Measurements from ENCODE around the gene BTBD6. TPM values are rescaled to one million over a fixed set of nuclear protein-coding genes. Genes with fewer than 3 reads are reported as not detected.

The BTBD6 gene
- total and polyA plus RNA-seq, 9 donors = 16.6 to 40.1 (median 34.4) TPM

GRCh38 chr14:105216490-105217247 lies 31.7 kb upstream of the BTBD6 start:
- no peaks in the 10 kb centered on the region for H3K27me3 ChIP-seq
- peak in 2 of 5 donors; percentile 35 to 57 for DNase-seq
- TF ChIP-seq, protein P1, sequence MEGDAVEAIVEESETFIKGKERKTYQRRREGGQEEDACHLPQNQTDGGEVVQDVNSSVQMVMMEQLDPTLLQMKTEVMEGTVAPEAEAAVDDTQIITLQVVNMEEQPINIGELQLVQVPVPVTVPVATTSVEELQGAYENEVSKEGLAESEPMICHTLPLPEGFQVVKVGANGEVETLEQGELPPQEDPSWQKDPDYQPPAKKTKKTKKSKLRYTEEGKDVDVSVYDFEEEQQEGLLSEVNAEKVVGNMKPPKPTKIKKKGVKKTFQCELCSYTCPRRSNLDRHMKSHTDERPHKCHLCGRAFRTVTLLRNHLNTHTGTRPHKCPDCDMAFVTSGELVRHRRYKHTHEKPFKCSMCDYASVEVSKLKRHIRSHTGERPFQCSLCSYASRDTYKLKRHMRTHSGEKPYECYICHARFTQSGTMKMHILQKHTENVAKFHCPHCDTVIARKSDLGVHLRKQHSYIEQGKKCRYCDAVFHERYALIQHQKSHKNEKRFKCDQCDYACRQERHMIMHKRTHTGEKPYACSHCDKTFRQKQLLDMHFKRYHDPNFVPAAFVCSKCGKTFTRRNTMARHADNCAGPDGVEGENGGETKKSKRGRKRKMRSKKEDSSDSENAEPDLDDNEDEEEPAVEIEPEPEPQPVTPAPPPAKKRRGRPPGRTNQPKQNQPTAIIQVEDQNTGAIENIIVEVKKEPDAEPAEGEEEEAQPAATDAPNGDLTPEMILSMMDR (IDR thresholded peaks at IDR 0.05) = no peak
- TF ChIP-seq EP300 (IDR thresholded peaks at IDR 0.05) = no peak
- TF ChIP-seq POLR2A (IDR thresholded peaks at IDR 0.05) = no peak
- no peaks in the 10 kb centered on the region for H3K9me3 ChIP-seq
- no peak overlapping the region for H3K27ac ChIP-seq
- no peaks in the 10 kb centered on the region for H3K36me3 ChIP-seq
- WGBS, 3 donors = 36 to 71% (median 52%) methylated on average over 30 of the region's 30 CpGs
- intact Hi-C loops (cut with DNase I) = no loop called here
- H3K4me1 ChIP-seq (ENCODE audit: insufficient read depth) = peaks cover 2% of the 10 kb centered on the region
- no peak overlapping the region for H3K4me3 ChIP-seq

- intact Hi-C loops (cut with DNase I) = no loop called here
- TF ChIP-seq EP300 (IDR thresholded peaks at IDR 0.05) = no peak
- no peak for TF ChIP-seq POLR2A (IDR thresholded peaks at IDR 0.05)
- TF ChIP-seq, protein P1 (IDR thresholded peaks at IDR 0.05) = no peak
- Histone ChIP-seq H3K4me3 (no peak overlapping the region), H3K27me3 (no peaks in the 10 kb centered on the region), H3K27ac (no peak overlapping the region), H3K9me3 (no peaks in the 10 kb centered on the region), H3K4me1 (ENCODE audit: insufficient read depth) (peaks cover 2% of the 10 kb centered on the region), H3K36me3 (no peaks in the 10 kb centered on the region)
- no peak for DNase-seq
- 89 to 95% (median 89%) methylated on average over 10 to 11 of the region's 11 CpGs for WGBS, 3 donors
Observed at GRCh38 chr14:105217774-105218173, 30.6 kb upstream of the BTBD6 start.

GRCh38 chr14:105218611-105219010 lies 29.7 kb upstream of the BTBD6 start:
- intact Hi-C loops (cut with DNase I) = no loop called here
- TF ChIP-seq POLR2A (IDR thresholded peaks at IDR 0.05) = no peak
- Histone ChIP-seq H3K27me3 (no peaks in the 10 kb centered on the region), H3K4me1 (ENCODE audit: insufficient read depth) (peaks cover 2% of the 10 kb centered on the region), H3K36me3 (no peaks in the 10 kb centered on the region), H3K27ac (no peak overlapping the region), H3K4me3 (no peak overlapping the region), H3K9me3 (no peaks in the 10 kb centered on the region)
- no peak for DNase-seq
- 95 to 97% (median 95%) methylated on average over 19 of the region's 19 CpGs for WGBS, 3 donors

DNA sequence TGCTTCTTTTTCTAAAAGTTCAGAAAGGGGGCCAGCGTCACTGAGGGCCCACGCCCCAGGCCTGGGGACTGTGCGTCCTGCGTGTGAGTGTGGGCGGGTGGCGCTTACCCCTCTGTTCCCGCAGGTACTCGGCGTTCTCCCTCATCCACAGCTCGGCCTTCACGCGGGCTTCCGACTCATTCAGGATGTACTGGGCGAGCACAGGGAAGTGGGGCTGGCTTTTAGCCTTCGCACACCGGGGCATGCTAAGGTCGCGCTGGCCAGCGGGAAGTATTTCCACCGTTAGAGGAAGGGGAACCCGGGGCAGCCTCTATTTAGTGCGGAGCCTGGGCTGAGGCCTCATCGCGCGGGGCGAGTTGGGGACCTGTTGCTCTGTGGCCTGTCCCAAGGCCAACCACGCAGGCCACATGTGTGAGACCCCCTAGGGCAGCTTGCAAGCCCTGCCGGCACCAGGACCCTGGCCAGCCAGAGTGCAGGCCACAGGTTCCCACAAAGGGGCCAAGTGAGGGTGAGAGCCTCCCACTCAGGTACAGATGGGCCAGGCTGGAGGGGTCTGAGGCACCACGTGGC lies 29.2 kb upstream of the BTBD6 start:
- H3K27ac ChIP-seq = no peak overlapping the region
- WGBS, 3 donors = 91 to 94% (median 93%) methylated on average over 28 to 29 of the region's 29 CpGs
- H3K4me3 ChIP-seq = no peak overlapping the region
- no peaks in the 10 kb centered on the region for H3K27me3 ChIP-seq
- peaks cover 2% of the 10 kb centered on the region for H3K4me1 ChIP-seq (ENCODE audit: insufficient read depth)
- intact Hi-C loops (cut with DNase I) = no loop called here
- no peaks in the 10 kb centered on the region for H3K36me3 ChIP-seq
- no peak for TF ChIP-seq EP300 (IDR thresholded peaks at IDR 0.05)
- no peak for TF ChIP-seq POLR2A (IDR thresholded peaks at IDR 0.05)
- TF ChIP-seq, protein P1 (IDR thresholded peaks at IDR 0.05) = no peak
- DNase-seq = no peak
- H3K9me3 ChIP-seq = no peaks in the 10 kb centered on the region

DNA sequence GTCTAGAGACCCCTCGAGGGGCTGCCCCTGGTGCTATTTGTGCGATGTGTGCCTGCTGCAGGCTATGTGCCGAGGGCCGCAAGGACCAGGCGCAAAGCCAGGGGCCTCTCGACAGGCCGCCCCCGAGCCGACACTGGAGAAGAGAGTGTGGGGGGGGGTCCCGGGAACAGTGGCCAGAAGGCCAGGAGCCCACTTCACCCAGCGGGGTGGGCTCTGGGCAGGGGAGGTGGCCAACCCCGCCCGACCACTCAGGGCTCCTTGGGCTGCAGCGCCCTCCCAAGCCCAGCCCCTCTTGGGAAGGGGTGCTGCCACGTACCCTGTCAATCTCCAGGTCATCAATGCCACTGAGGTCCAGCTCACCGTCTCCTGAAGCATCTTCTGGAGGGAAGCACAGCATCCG lies 28.6 kb upstream of the BTBD6 start:
- H3K4me3 ChIP-seq = no peak overlapping the region
- 90 to 93% (median 91%) methylated on average over 15 to 17 of the region's 17 CpGs for WGBS, 3 donors
- H3K36me3 ChIP-seq = no peaks in the 10 kb centered on the region
- H3K9me3 ChIP-seq = no peaks in the 10 kb centered on the region
- TF ChIP-seq EP300 (IDR thresholded peaks at IDR 0.05) (no peak), POLR2A (IDR thresholded peaks at IDR 0.05) (no peak)
- no peak for DNase-seq
- no peak overlapping the region for H3K27ac ChIP-seq
- H3K27me3 ChIP-seq = no peaks in the 10 kb centered on the region
- intact Hi-C loops (cut with DNase I) = no loop called here
- H3K4me1 ChIP-seq (ENCODE audit: insufficient read depth) = peaks cover 2% of the 10 kb centered on the region

Data from ovary (tissue), 9 donors.